Upper lobe of right lung (tissue), 1 donor: ENCODE data around the gene CEBPB. TPM values are rescaled to one million over a fixed set of nuclear protein-coding genes. Genes with fewer than 3 reads are reported as not detected.

Source experiments
- ATAC-seq: fragments of 200-7000 bp; cut with Tn5 transposase; one replicate; pipeline ENCODE4 v1.9.1; 2020; ENCODE audit warnings: mild to moderate bottlenecking, moderate library complexity
- DNase-seq: peaks from one replicate; pipeline ENCODE4 v3.0.0-alpha.2; 2020
- H3K27ac ChIP-seq: fragments of 200-600 bp; one replicate; pipeline ENCODE4 v1.8.0; 2022
- H3K27me3 ChIP-seq: fragments of 200-600 bp; one replicate; pipeline ENCODE4 v1.8.0; 2022; ENCODE audit warnings: mild to moderate bottlenecking
- H3K36me3 ChIP-seq: fragments of 200-600 bp; one replicate; pipeline ENCODE4 v1.8.0; 2022
- H3K4me1 ChIP-seq: fragments of 200-600 bp; one replicate; pipeline ENCODE4 v1.8.0; 2022
- H3K4me3 ChIP-seq: fragments of 200-600 bp; one replicate; pipeline ENCODE4 v1.8.0; 2022; ENCODE audit warnings: mild to moderate bottlenecking
- H3K9me3 ChIP-seq: fragments of 200-600 bp; one replicate; pipeline ENCODE4 v1.8.0; 2022
- CTCF ChIP-seq: fragments of 200-600 bp; IDR thresholded peaks from one replicate; pipeline ENCODE4 v1.8.0; 2022; ENCODE audit warnings: antibody characterized with exemption
- intact Hi-C: fragments of 100-400 bp; cut with DNase I; formaldehyde crosslinking; loops from one replicate; pipeline ENCODE4 v1.11.0; 2022
- total RNA-seq: library from RNA; stranded (reverse); fragmentation: NEBNext Ultra II Directional; extraction: Animal tissue kit (Norgen Biotek cat#: 25700); gene quantifications from one replicate; pipeline ENCODE4 v1.2.1, GENCODE V29; 2021
- donor health status: DM: no; HTN: yes; CAD: no; lungs with severe emphysema.

Gene CEBPB
- total RNA-seq, 1 donor from 2014 or later = 271 TPM

GRCh38 chr20:50145566-50145965, 45.1 kb upstream of the CEBPB start:
- ATAC-seq (no peak), DNase-seq (no peak)
- H3K4me3 ChIP-seq = no peak overlapping the region
- peak overlapping the region; percentile 47 for H3K27ac ChIP-seq
- H3K36me3 ChIP-seq = peaks cover 39% of the 10 kb centered on the region
- intact Hi-C loops = no loop called here
- no peak for TF ChIP-seq CTCF
- no peaks in the 10 kb centered on the region for H3K9me3 ChIP-seq
- H3K27me3 ChIP-seq = no peaks in the 10 kb centered on the region
- H3K4me1 ChIP-seq = peaks cover 47% of the 10 kb centered on the region

GRCh38 chr20:50146214-50146613, 44.4 kb upstream of the CEBPB start:
- H3K36me3 ChIP-seq = peaks cover 33% of the 10 kb centered on the region
- no peak overlapping the region for H3K4me3 ChIP-seq
- H3K9me3 ChIP-seq = no peaks in the 10 kb centered on the region
- peaks cover 53% of the 10 kb centered on the region for H3K4me1 ChIP-seq
- ATAC-seq = no peak
- peak overlapping the region; percentile 47 for H3K27ac ChIP-seq
- no peak for DNase-seq
- no peak for TF ChIP-seq CTCF
- no peaks in the 10 kb centered on the region for H3K27me3 ChIP-seq
- intact Hi-C loops = no loop called here

- no peak for TF ChIP-seq CTCF
- Histone ChIP-seq H3K4me1 (peaks cover 61% of the 10 kb centered on the region), H3K36me3 (peaks cover 25% of the 10 kb centered on the region), H3K9me3 (no peaks in the 10 kb centered on the region), H3K4me3 (no peak overlapping the region), H3K27ac (peak overlapping the region; percentile 47), H3K27me3 (no peaks in the 10 kb centered on the region)
- ATAC-seq = peak; percentile 68
- peak; percentile 80 for DNase-seq
- intact Hi-C loops = no loop called here
Measured at GRCh38 chr20:50146732-50147662, 43.6 kb upstream of the CEBPB start.

GRCh38 chr20:50149481-50150254, 41.0 kb upstream of the CEBPB start:
- ATAC-seq (no peak), DNase-seq (no peak)
- Histone ChIP-seq H3K27me3 (no peaks in the 10 kb centered on the region), H3K27ac (peak overlapping the region; percentile 24), H3K36me3 (peaks cover 11% of the 10 kb centered on the region), H3K4me1 (peaks cover 63% of the 10 kb centered on the region), H3K9me3 (no peaks in the 10 kb centered on the region), H3K4me3 (no peak overlapping the region)
- no peak for TF ChIP-seq CTCF
- intact Hi-C loops = no loop called here

GRCh38 chr20:50151034-50151743, 39.4 kb upstream of the CEBPB start:
- Histone ChIP-seq H3K27me3 (no peaks in the 10 kb centered on the region), H3K36me3 (peaks cover 11% of the 10 kb centered on the region), H3K4me3 (peak overlapping the region; percentile 99), H3K9me3 (no peaks in the 10 kb centered on the region), H3K27ac (peak overlapping the region; percentile 95), H3K4me1 (peaks cover 56% of the 10 kb centered on the region)
- intact Hi-C loops = no loop called here
- ATAC-seq (peak; percentile 55), DNase-seq (no peak)
- no peak for TF ChIP-seq CTCF
